Stomach (tissue), 4 donors: Measurements from ENCODE around the gene CT47C1.

Source experiments
- EP300 ChIP-seq: sonication (generic); formaldehyde crosslinking; IDR thresholded peaks from one replicate; pipeline ENCODE4 v1.6.1; 2017; ENCODE audit warnings: antibody characterized with exemption
- POLR2A ChIP-seq, 4 donors: fragments of 450-650 bp; IDR thresholded peaks; one replicate each; pipeline ENCODE4 v1.6.1; 2016; ENCODE audit warnings: antibody characterized with exemption in 4 of 4, control low read depth in 2 of 4, mild to moderate bottlenecking in 1 of 4, moderate library complexity in 1 of 4

DNA sequence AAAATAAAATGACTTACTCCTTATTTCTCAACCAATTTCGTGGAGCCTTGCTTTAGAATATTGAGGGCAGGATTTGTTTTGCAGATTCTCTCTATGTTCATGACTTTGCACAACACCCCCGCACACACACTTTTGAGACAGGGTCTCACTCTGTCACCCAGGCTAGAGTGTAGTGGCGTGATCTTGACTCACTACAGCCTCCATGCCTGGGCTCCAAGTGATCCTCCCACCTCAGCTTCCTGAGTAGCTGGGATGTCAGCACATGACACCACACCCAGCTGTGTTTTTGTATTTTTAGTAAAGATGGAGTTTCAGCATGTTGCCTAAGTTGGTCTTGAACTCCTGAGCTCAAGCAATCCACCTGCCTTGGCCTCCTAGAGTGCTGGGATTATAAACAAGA, 12.0 kb downstream of the CT47C1 start:
- TF ChIP-seq EP300 (no peak), POLR2A (IDR thresholded peaks at IDR 0.05) (no peak)
